Adrenal gland (tissue), 5 donors: ENCODE measurements around the gene MYL12A.

ENCODE experiments used
- CTCF ChIP-seq, 6 experiments: fragments of 450-650 bp in 4 of 6; fragments of 200-600 bp in 2 of 6; sonication (generic) in 1 of 6; IDR thresholded peaks; 1 replicate in 5 of 6; 2 replicates in 1 of 6; pipeline versions ENCODE4 v1.5.1 to v1.8.0; 2016 to 2021; ENCODE audit warnings: antibody characterized with exemption in 6 of 6, mild to moderate bottlenecking in 2 of 6, moderate library complexity in 1 of 6
- POLR2A ChIP-seq, 2 donors: fragments of 450-650 bp; IDR thresholded peaks; one replicate each; pipeline ENCODE4 v1.6.1; 2017; ENCODE audit warnings: antibody characterized with exemption in 2 of 2, mild to moderate bottlenecking in 2 of 2, moderate library complexity in 1 of 2
- donor health status: DM: no; HTN: no; CAD: no.

DNA sequence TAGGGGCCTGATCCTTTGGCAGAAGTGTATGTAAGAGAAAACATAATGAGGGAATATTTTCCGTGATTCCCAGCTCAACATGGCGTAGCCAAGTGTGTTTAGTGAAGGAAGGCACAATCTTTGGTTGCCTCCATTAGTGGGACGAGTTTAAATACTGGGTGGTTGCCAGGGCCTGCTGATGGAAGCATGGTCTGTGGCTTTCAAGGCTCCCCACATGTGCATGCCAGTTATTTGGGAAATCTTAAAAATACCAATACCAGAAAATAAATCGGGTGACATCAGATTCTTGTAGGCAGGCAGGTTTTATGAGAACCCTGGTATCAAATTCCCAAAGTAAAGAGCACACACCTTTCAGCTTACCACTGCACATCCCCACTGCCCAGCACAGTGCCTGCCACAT, 7.1 kb downstream of the MYL12A start:
- no peak for TF ChIP-seq CTCF (IDR thresholded peaks at IDR 0.05)
- no peak for TF ChIP-seq POLR2A (IDR thresholded peaks at IDR 0.05)
